GM18507 (cell line): ENCODE data around the gene SMC6.
A peak's percentile ranks its signal among the peaks of the same experiment; 100 is the strongest.

Experiments
- DNase-seq: peaks from one replicate; pipeline ENCODE4 v3.0.0; 2011; ENCODE audit warnings: low read depth; ENCODE audit not compliant: insufficient read length; ENCODE audit errors: extremely low spot score
- FAIRE-seq: peaks from 2 replicates; lab custom pipeline; 2011; peaks lifted over from hg19 to GRCh38; lab: Jason Lieb, UNC

The SMC6 gene

DNA sequence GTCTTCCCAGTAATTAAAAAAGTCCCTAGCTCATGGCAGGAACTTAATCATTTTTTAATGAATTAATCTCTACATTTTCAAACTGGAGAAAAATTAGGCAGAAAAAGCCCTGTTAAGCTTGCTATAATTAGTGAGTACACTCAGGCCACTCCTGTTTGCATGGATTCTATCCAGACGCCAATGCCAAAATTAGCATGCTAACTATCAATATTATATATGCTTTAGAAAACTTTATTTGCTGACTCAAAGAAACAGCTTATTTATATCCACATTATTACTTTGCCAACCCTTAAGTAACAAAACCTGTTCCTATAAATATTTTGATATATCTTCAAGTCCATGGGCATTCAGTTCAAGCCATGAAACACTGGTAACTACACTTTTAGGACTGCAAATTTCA lies 90.9 kb downstream of the SMC6 start:
- no peak for FAIRE-seq
- no peak for DNase-seq

DNA sequence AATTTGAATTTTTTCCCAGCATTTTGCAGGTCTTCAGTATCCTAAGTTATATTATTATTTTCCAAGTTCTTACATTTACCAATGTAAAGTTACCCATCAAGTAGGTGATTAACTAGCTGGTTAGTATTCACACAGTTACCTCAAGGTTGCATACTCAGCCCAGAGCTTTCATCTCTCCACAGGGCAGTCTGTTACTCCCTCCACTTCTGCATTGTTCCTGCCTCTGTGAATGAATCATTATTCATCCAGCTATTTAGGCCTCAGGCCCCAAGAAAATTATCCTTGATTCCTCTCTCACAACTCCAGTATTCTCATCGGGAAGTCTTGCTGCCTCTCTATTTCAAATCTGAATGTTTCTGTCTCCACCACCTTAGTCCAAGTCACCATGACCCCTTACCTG lies 92.2 kb downstream of the SMC6 start:
- DNase-seq, result no peak
- FAIRE-seq, result no peak

DNA sequence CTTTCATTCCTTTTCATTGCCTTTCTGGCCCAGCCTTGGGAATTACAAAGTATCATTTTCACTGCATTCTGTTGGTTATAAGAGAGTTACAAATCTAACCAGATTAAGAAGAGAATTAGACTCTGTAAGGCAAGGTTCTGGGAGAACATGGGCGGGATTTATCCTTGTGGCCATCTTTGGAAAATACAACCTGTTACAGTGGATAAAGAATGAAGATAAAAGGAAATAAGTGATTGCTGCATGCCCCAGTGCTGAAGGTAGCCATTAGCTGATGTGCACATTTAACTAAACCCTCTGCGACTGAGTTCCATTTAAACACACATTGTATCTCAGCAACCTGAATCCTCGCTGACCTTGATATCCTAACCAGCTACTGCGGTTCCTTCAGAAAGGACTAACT lies 93.4 kb downstream of the SMC6 start:
- FAIRE-seq, result no peak
- no peak for DNase-seq

DNA sequence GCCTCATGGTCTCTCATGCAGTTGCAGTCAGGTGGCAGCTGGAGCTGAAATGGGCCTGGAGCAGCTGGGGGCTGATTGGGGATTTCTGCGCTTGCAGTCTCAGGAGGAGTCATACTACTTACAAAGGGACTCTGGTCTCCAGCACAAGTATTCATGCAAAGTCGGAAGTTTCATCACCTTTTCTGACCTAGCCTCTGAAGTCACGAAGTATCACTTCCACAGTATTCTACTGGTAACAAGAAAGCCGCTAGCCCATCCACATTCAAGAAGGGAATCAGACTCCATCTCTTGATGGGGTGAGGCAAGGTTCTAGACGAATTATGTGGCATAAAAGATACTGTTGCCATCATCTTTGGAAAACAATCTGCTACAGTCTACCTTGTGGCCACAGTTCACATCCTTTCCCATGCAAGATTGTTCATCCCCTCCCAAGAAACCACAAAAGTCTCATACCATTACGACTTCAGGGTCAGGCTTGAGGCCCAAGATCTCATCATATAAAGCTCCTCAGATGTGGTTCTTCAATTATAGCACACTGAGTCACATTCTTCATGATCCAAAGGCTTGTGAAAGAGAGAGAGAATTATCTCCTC lies 95.3 kb downstream of the SMC6 start:
- DNase-seq, result no peak
- FAIRE-seq, result no peak

DNA sequence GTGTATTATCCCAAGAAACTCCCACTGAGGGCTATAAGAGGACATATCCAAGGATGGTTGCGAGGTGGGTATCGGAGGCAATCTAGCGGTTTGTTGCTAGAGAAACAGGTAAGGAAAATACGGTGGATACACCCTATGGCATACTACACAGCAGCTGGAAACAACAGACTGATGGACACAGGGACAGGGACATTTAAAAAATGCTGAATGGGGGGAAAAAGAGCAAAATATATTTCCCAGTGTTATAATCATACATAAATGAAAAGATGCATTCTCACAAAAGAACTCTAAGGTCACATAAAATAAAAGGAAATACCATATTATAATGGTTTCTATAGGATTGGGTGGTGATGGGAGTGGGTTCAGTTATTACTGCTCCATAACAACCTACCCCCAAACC lies 95.9 kb downstream of the SMC6 start:
- no peak for FAIRE-seq
- no peak for DNase-seq

DNA sequence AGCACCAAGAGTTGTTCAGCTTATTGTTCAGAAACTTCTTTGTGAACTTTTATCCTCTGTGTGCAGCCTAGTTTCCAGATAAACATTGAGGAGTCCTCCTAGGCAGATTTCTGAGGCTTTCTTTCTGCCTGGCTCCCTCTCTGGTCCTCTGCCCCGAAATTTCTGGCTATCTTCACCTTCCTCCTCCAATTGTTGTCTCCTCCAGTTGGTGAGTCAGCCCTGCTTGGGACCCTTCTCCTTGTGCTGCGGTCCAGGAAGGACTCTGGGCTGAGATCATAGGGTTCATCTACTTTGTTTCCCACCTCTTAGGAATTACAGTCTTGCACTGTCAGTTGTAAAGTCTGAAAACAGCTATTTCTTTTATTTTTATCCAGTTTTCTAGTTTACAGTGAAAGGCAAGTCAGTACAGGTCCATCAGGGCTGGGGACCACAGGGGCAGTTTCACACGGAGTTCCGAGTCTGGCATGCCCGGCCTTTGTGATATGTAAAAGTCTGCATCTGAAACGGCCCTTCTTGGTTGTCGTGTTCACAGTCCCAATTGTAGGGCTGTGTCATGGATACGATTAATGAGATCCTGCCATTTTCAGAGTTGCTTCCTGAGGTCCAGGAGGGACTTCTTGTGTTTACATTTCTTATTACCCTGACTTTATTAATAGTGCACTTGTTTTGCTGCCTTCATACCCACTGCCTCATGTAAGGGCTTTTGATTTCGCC lies 100.8 kb downstream of the SMC6 start:
- no peak for FAIRE-seq
- no peak for DNase-seq

DNA sequence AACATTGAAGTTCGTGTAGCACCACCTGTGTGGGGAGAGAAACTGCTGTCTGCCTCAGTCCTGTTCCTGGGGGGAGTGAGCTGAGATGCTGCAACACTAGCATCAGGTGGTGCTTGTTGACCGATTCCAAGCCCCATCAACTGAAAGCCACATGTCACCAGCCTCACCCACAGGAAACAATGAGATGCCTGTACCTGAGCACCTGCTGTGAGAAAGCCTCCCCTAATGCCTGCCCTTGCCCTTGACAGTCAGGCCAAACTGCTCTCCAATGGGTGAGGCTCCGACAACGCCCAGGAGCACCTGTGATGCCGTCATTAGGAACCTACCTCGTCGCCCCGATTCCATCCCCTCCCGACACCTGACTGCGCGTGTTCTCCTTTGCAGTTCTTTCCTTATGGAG lies 104.6 kb downstream of the SMC6 start:
- FAIRE-seq, result no peak
- DNase-seq, result no peak

DNA sequence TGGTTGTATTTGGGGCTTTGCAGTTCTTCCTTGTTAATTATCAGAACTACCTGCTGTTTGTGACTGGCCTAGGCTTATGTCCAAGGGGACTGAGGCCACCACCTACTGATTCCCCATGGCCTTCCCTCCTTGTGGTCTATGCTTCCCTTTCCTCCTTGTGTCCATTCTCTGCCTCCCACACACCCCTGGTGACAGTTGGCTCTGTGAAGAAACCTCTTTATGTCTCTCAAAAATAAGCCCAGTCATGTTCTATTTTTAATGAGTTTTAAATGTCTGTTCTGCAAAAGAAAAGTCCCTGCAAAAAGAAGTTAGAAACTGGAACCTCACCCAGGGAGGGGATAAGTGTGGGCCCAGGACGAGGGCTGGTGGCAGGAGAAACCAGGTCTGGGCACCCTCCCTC lies 105.0 kb downstream of the SMC6 start:
- no peak for FAIRE-seq
- DNase-seq, result no peak

DNA sequence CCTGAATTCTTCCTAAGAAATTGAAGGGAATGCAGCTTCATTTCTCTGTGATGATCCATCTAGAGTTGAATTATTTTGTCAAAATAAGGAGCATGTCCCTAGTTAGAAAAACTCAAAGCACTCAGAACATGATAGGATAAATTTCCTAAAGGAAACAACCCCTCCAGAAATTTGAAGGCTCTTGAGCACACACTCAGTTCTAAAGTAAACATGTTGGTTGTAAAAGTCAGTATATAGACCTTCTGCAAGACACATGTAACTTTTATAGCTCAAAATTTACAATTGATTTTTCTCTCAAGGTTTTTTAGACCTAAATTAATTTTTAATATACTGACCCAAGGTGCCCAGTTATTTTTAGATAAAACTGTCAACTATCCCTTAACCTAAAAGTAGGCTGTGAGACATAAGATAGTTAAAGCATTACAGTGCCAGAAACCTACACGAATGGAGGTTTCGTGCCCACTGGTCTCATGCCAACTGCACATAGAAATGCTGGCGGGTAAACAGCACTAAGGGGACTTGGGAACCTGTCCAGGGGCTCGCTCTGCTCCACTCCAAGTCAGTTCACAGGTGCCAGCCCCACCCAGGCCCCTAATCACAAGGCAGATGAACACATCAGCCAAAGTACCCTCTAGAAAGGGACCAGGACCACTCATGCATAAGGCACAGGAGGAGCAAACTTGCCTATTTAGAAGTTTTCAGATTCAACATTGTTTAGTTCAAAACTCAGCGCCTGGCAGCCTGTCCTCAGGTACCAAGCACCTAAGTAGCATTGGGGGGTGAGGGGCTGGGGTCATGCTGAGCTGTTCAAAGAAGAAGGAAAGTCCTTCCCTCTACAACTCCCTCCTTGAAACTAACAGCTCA lies 106.5 kb downstream of the SMC6 start:
- no peak for DNase-seq
- FAIRE-seq, result no peak

DNA sequence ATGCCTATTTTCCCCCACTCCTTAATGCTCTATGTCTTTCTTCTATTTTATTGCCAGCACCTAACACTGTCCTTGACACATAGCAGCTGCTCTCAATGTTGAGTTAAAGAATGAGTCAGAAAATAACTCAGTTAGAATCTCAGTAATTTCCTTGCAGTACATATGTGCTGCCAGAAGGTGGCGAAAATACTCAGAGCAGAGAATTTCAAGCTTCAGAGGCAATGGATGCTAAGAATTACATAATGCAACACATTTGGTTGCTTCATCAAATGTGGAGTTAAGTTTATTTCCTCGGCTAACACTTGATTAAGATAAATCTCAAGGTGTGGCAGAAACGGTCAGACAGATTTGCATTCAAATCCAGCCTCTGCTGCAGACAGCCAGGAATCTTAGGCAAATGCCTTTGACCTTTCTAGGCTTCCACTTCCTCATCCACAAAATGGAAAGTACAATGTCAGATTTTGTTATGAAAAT lies 107.5 kb downstream of the SMC6 start:
- FAIRE-seq (peak; percentile 95), DNase-seq (peak; percentile 36)

DNA sequence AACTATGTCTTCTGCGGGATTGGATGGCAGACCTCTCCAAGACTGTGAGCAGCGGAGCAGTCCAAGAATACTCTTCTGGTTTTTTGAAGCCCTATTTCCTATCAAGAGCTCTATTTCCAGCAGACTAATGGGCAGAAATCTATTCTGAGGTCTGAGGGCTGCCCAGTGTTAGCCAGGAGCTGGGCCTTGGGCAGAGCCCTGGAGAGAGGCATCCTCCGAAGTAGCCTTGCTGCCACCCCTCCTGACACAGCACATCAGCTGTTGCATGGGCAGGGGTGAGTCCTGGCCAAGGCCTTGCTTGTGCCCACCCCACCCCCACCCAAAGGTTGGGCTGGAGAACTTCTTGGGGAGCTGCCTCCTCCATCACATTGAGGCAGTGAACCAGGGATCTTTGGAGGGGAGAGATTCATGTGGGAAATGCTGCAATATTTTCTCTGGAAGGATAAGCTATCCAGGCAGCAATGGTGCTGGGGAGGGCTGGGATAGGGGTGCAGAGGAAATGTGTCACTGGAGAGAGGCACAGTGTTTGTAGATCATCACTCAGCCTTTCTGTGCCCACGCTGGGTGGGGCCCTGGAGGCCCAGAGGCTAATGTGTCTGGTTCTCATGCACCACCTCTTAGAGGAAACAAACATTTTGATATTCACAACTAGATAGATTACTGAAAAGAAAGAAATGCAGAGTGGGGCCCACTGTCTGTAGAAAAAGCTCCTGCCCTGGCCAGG lies 108.5 kb downstream of the SMC6 start:
- no peak for DNase-seq
- FAIRE-seq, result no peak

DNA sequence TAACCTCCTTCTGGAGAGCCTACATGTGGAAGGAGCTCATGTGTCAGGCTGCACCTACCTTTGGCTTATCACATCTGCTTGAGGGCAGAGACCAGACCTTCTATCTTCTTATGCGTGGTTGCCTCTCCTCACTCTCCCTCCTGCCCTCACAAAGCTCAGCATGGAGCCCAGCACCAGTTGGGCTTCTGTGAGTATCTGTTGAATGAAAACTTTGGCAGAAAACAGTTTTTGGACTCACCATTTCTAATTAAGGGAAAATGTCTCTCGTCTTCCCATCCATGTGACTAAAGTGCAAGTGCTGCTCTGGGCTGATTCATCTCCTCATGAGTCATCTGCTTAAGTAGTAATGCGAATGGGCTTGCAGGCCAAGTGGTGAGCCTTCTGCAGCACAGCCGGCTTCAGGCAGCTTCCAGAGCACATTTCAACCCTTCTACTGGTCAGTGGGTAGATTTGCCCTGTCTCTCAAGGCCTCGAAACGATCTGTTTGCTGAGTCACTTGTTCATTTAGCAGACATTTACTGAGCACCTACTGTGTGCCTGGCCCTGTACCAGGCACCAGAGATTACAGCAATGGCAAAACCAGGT lies 110.5 kb downstream of the SMC6 start:
- no peak for FAIRE-seq

DNA sequence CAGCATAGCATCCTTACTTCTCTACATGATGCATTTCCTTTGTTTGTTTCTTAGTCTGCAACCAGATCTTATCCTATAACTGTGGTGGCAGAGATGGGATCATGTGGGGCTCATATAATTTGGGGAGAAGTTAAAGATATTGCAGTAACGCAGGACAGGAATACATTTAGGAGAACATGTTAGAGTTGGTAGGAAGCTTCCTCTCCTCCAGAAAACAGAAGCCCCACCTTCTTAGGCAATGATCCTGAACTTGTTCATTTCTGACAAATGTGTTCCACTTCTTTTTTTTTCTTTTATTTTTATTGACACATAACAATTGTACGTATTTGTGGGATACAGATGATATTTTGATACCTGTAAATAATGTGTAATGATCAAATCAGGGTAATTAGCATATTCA lies 113.2 kb downstream of the SMC6 start:
- DNase-seq, result no peak
- FAIRE-seq, result no peak

More for the DNA sequence above, 110.5 kb downstream of the SMC6 start:
- no peak for DNase-seq

DNA sequence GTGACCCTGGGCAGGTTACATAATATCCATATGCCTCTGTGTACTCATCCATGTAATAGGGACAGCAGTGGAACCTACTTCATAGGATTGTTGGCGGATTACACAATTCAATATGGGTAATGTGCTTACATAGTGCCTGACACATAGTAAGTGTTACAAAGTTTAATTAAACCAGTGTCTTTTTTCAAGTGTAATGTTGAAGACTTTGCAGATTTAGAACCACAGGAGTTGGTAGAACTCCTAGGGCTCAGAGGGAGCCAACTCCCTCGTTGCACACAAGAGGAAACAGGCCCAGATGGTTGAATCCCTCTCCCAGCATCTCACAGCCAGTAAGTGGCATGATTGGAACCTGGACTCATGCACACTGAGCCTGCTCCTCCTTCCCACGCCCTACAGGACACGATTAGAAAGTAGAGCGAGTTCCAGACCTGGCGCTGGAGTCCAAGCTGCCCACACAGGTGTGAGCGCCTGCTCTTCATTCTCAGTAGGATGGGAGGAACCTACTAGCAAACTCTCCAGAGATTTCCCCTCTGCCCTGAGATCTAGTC lies 115.3 kb downstream of the SMC6 start:
- FAIRE-seq, result no peak
- no peak for DNase-seq

DNA sequence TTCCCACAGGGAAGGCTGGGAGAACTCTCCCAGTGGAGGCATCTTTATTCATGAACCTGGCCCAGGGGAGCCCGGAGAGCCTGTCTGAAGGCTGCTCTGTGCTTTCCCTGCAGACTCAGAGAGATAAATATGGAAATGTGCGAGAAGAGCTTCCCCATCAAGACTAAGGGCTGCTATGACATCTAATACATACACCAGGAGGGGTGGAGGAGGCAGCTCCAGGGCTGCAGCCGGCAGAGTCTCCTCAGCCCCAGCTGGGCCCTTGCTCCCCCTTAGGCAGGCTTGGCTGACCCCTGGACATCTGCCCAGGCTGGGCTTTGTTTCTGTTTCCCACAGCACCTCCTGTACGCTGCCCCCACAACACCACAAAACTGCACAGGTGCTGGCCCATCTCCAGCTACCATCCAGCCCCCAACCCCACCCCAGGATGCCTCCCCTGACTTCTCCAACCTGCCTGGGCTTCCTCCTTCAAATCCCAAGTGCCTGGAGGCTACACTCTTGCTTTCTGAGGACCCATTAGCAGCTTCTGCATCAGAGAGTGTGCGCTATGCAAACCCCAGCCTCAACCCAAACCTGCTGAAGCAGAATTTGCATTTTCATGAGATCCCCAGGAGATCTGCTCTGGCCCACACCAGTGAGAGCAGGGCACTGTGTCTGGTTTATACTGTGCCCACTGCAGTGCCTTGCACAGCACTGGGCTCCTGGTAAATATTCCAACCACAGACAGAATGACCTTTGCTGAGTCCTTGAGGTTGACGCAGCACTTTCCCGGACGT lies 116.3 kb downstream of the SMC6 start:
- DNase-seq (no peak), FAIRE-seq (no peak)

DNA sequence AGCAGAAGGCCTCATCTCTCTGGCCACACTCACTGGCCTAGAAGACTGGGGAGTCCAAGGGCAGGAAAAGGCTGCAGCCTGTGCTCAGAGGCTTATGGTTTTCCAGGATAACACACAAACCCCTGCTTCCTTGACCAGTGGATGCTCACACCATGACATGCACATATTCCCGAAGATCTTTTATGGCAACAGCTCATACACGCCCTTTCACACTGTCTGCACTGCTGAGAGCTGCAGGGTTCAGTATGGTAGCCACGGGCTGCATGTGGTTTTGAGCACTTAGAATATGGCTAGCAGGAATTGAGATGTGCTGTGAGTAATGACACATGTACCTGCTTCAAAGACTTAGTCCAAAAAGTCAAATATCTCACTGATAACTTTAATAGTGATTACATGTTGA lies 117.4 kb downstream of the SMC6 start:
- DNase-seq (no peak), FAIRE-seq (no peak)

DNA sequence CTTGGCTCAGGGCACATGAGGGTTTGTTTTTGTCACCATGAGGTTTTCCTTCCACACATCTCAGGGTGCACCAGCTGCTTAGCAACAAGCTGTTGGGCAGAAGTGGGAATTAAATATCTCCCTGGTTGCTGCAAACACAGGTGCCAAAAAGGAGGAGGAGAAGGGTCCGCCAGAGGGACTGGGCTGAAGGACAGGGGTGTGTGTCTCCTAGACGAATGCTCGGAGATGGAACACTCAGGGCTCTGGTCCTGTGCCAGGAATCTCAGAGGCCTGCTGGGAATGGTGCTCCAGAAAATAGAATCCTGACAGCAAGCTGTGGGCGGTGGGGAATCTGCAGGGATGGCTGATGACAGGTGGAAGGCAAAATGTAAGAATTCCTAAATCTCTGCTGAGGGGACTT lies 118.6 kb downstream of the SMC6 start:
- FAIRE-seq (no peak), DNase-seq (no peak)

DNA sequence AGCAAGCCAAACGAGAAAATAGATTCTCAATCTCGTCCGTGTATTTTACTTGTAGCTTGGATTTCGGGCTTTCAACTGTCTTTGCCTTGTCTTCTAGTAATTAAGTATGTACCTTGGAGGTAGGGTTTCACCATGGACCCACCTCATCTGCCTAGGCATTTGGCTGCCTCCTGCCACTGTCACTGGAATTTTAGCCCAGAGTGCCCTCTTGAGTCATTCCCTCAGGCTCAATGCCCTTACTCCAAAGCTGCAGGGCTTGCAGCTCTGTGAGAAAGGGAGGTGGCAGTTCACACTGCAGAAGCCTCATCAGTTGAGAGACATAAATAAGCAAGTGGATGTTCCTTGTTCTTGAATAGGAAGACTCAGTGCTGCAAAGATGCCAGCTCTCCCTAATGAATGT lies 123.5 kb downstream of the SMC6 start:
- FAIRE-seq, result no peak
- DNase-seq, result no peak
